Skeletal muscle satellite cell (primary cell): ENCODE measurements around the gene VTI1A.

Experiments
- H3K27me3 ChIP-seq: 2 replicates; pipeline ENCODE4 v1.7.0; 2013; ENCODE audit warnings: low read length; ENCODE audit not compliant: control insufficient read depth, insufficient read depth
- H3K36me3 ChIP-seq: 2 replicates; pipeline ENCODE4 v1.7.0; 2013; ENCODE audit warnings: mild to moderate bottlenecking, control low read depth, low read length; ENCODE audit not compliant: insufficient read depth
- H3K4me1 ChIP-seq: 2 replicates; pipeline ENCODE4 v1.7.0; 2013; ENCODE audit warnings: low read length; ENCODE audit not compliant: control insufficient read depth, insufficient read depth
- H3K4me2 ChIP-seq: 2 replicates; pipeline ENCODE4 v1.7.0; 2013; ENCODE audit warnings: mild to moderate bottlenecking, low read length
- H3K4me3 ChIP-seq: 2 replicates; pipeline ENCODE4 v1.7.0; 2013; ENCODE audit warnings: low read length
- H3K9ac ChIP-seq: 2 replicates; pipeline ENCODE4 v1.7.0; 2013; ENCODE audit warnings: mild to moderate bottlenecking, low read depth, low read length, moderate library complexity
- H3K9me3 ChIP-seq: replicated peaks from 2 replicates; pipeline ENCODE4 v1.7.0; 2013; ENCODE audit warnings: mild to moderate bottlenecking, control low read depth, low read length

VTI1A gene

GRCh38 chr10:112553315-112553714 lies 106.3 kb downstream of the VTI1A start:
- H3K27me3 ChIP-seq: no peaks in the 10 kb centered on the region
- no peaks in the 10 kb centered on the region for H3K36me3 ChIP-seq
- H3K4me1 ChIP-seq: no peaks in the 10 kb centered on the region
- H3K4me2 ChIP-seq: no peak overlapping the region
- no peaks in the 10 kb centered on the region for H3K9me3 ChIP-seq
- H3K9ac ChIP-seq: no peak overlapping the region
- H3K4me3 ChIP-seq: no peak overlapping the region

- no peak overlapping the region for H3K4me2 ChIP-seq
- no peak overlapping the region for H3K4me3 ChIP-seq
- H3K9ac ChIP-seq: no peak overlapping the region
- no peaks in the 10 kb centered on the region for H3K4me1 ChIP-seq
- no peaks in the 10 kb centered on the region for H3K27me3 ChIP-seq
- H3K36me3 ChIP-seq: no peaks in the 10 kb centered on the region
- no peaks in the 10 kb centered on the region for H3K9me3 ChIP-seq
Observed at GRCh38 chr10:112554263-112554662, 107.2 kb downstream of the VTI1A start.

- H3K4me3 ChIP-seq: no peak overlapping the region
Observed at GRCh38 chr10:112557197-112557596, 110.2 kb downstream of the VTI1A start.

GRCh38 chr10:112558476-112559142 lies 111.6 kb downstream of the VTI1A start:
- Histone ChIP-seq H3K4me3 (no peak overlapping the region), H3K4me2 (no peak overlapping the region), H3K36me3 (no peaks in the 10 kb centered on the region), H3K4me1 (peaks cover 3% of the 10 kb centered on the region), H3K9me3 (no peaks in the 10 kb centered on the region), H3K27me3 (no peaks in the 10 kb centered on the region), H3K9ac (no peak overlapping the region)

More at GRCh38 chr10:112557197-112557596, 110.2 kb downstream of the VTI1A start:
- Histone ChIP-seq H3K9ac (no peak overlapping the region), H3K4me2 (no peak overlapping the region), H3K4me1 (no peaks in the 10 kb centered on the region), H3K27me3 (no peaks in the 10 kb centered on the region), H3K36me3 (no peaks in the 10 kb centered on the region), H3K9me3 (no peaks in the 10 kb centered on the region)

GRCh38 chr10:112559349-112559748 lies 112.3 kb downstream of the VTI1A start:
- Histone ChIP-seq H3K9ac (no peak overlapping the region), H3K36me3 (no peaks in the 10 kb centered on the region), H3K4me2 (no peak overlapping the region), H3K27me3 (no peaks in the 10 kb centered on the region), H3K9me3 (no peaks in the 10 kb centered on the region), H3K4me1 (peaks cover 5% of the 10 kb centered on the region), H3K4me3 (no peak overlapping the region)

- Histone ChIP-seq H3K9ac (no peak overlapping the region), H3K36me3 (no peaks in the 10 kb centered on the region), H3K27me3 (no peaks in the 10 kb centered on the region), H3K9me3 (no peaks in the 10 kb centered on the region), H3K4me3 (no peak overlapping the region), H3K4me1 (peaks cover 10% of the 10 kb centered on the region), H3K4me2 (no peak overlapping the region)
Observed at GRCh38 chr10:112562122-112562521, 115.1 kb downstream of the VTI1A start.

GRCh38 chr10:112562809-112563663 lies 116.0 kb downstream of the VTI1A start:
- Histone ChIP-seq H3K27me3 (no peaks in the 10 kb centered on the region), H3K4me2 (no peak overlapping the region), H3K9ac (no peak overlapping the region), H3K4me3 (no peak overlapping the region), H3K36me3 (no peaks in the 10 kb centered on the region), H3K9me3 (no peaks in the 10 kb centered on the region), H3K4me1 (peaks cover 10% of the 10 kb centered on the region)

- no peaks in the 10 kb centered on the region for H3K36me3 ChIP-seq
- H3K4me2 ChIP-seq: no peak overlapping the region
- peaks cover 10% of the 10 kb centered on the region for H3K4me1 ChIP-seq
- H3K27me3 ChIP-seq: no peaks in the 10 kb centered on the region
- H3K9ac ChIP-seq: no peak overlapping the region
- H3K9me3 ChIP-seq: no peaks in the 10 kb centered on the region
- no peak overlapping the region for H3K4me3 ChIP-seq
Observed at GRCh38 chr10:112564337-112564736, 117.3 kb downstream of the VTI1A start.

GRCh38 chr10:112565434-112566053 lies 118.5 kb downstream of the VTI1A start:
- peaks cover 10% of the 10 kb centered on the region for H3K4me1 ChIP-seq
- H3K9me3 ChIP-seq: no peaks in the 10 kb centered on the region
- no peak overlapping the region for H3K4me2 ChIP-seq
- H3K36me3 ChIP-seq: no peaks in the 10 kb centered on the region
- no peak overlapping the region for H3K9ac ChIP-seq
- no peaks in the 10 kb centered on the region for H3K27me3 ChIP-seq
- H3K4me3 ChIP-seq: no peak overlapping the region

- H3K4me1 ChIP-seq: no peaks in the 10 kb centered on the region
- H3K4me3 ChIP-seq: no peak overlapping the region
- H3K9me3 ChIP-seq: no peaks in the 10 kb centered on the region
- H3K4me2 ChIP-seq: no peak overlapping the region
- H3K36me3 ChIP-seq: no peaks in the 10 kb centered on the region
- H3K27me3 ChIP-seq: no peaks in the 10 kb centered on the region
- no peak overlapping the region for H3K9ac ChIP-seq
Observed at GRCh38 chr10:112570585-112570984, 123.6 kb downstream of the VTI1A start.

GRCh38 chr10:112579578-112579977 lies 132.6 kb downstream of the VTI1A start:
- peaks cover 13% of the 10 kb centered on the region for H3K4me1 ChIP-seq
- no peak overlapping the region for H3K4me3 ChIP-seq
- no peaks in the 10 kb centered on the region for H3K9me3 ChIP-seq

More at GRCh38 chr10:112579578-112579977, 132.6 kb downstream of the VTI1A start:
- H3K27me3 ChIP-seq: no peaks in the 10 kb centered on the region
- H3K36me3 ChIP-seq: no peaks in the 10 kb centered on the region
- H3K4me2 ChIP-seq: no peak overlapping the region
- no peak overlapping the region for H3K9ac ChIP-seq
